HG02623 (cell line): ENCODE measurements around the gene THBD.

Experiments
- ATAC-seq: cut with Tn5 transposase; IDR thresholded peaks from one replicate; pipeline ENCODE4 v1.9.1; 2021; ENCODE audit warnings: moderate library complexity; ENCODE audit not compliant: unreplicated experiment

Gene THBD

DNA sequence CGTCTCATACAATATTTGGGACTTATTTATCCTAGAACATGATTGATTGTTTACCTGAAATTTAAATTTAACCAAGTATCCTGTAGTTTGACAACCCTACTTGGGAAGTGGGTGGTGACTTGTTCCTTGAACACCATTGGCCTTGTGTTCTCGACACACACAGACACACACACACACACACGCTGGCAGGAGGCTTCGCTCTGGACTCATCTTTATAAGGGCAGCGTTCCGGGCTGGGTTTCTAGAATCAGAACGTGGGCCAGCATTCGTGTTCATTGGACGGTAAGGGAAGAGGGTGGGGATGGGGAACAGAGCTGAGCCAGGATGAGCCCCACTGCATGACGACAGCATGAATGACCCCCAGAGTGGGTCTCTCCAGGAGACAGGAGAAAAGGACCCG is 30.5 kb downstream of the THBD start:
- ATAC-seq: no peak

DNA sequence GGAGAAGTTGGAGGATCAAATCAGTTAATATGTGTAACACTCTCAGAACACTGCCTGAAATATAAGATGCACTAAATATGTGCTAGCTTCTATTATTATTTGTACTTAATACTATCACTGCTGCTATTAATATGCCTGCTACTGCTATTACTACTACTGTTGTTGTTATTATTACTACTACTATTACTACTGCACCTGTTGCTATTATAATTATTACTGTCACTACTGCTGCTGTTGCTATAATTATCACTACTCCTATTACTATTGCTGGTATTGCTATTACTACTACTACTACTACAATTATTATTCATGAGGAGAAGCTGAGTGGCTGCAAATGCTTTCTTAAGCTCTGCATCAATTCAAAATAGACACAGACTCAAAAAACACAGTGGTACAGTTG is 31.0 kb downstream of the THBD start:
- ATAC-seq: no peak

DNA sequence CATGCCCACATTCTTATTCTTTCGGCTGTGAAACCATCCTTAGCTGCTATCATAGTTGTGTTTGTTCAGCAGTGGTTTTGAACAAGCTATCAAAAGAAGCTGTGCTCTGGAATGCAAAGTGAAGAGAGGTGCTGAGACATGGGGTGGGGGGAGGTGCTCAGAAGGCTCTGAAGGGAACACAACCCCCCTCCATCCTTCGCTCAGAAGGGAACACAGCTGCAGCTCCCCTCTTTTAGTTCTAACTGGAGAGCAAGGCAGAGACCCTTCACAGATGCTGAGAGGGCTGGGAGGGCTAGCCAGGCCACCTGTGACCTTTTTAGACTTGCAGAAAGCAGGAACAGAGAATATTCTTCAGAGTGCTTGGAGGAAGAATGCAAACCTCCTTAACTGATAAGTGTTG is 32.0 kb downstream of the THBD start:
- no peak for ATAC-seq

DNA sequence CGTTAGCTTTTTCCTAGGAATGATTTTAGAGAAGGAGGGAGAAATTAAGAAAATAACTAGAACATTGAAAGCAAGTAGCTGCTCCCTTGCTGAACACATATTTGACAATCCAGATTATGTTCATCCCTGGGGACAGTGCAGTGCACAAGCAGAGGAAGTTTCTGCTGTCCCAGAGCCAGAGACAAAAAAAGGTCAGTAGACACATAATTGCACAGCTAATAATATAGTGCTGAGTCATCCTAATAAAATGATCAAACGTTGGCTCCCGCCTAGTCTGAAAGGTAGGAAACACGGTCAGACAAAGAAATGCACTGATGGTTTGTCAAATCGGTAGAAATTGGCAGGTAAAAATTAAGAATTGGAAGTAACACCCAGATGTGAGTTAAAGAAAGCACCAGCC is 36.0 kb downstream of the THBD start:
- no peak for ATAC-seq

DNA sequence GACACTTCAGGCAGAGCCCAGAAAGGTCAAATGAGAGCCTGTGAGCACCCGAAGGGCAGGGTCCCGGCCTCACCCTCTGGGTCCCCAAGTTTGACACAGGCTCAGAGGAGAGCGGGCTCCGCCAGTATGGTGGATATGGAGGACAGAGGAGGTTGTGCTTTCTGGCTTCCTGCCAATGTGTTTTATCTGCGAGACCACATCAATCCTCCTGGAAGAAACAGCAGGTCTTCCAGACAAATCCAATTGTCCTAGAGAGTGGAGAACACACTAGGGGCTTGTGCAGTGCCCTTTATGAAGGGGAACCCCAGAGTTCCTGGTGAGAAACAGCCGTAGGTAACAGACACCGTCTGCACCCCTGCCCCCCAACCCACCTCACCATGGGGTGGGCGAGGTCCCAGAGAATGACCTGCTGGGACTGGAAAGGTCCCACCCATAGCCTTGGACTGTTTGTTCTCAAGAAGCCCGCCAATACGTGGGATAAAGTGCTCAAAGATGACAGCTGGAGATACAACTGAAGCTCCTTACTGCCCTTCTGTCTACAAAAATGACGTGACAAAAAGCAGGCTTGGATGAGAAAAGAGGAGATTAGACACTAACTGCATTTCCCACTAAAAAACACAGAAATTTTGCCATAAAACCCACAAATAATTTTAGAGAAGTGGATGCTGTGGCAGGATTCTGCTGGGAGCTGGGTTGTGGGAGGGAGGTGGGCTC is 38.3 kb downstream of the THBD start:
- ATAC-seq: no peak

DNA sequence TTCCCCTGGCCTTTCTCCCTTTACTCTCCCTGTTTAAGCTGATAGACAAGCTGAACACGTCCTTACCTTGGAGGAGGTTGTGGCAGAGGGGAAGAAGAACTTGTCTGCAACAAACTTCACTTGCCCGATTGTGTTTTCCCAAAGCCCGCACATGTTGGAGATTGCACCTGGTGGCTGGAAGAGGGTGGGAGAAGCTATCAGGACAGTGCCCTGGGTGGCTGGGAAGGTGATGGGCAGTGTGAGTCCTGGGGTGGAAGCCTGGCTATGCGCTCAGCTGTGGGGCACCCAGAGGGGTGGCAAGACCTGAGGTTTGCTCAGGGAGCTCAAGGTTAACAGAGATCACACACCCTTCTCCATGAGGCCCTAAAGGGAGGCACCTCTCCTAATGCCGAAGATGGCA is 39.4 kb downstream of the THBD start:
- no peak for ATAC-seq

DNA sequence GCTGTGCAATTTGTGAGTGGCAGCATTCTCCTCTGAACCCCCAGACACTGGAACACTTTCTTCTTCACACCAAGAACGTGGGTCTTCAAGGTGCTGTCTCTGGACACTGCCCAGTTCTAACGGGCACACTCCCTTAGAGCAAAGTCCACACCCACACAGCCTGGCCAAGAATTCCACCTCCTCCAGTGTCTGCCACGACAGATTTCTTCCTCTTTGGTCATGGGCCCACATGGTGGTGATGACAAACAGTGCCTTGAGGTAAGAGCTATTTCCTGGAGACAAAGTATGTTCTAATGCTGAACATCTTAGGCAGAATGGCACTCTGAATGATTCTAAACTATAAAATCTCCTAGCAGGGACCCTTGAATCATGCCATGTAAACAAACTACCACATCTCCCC is 39.8 kb downstream of the THBD start:
- no peak for ATAC-seq

DNA sequence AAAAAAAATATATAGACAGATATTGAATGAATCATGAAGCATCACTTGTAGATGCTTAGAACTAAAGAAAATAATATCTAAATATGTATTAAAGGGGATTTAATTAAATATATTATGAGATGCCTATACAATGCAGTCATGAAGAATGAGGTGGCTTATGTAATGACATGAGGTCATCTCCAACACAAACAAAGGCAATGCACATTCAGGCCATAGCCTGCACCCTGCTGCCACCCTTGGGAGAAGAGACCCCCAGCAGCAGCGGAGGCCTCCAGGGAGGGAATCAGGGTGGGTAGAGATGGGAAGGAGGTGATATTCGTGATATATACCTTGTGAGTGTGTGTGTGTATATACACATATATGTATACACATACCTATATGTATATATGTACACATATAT is 40.8 kb downstream of the THBD start:
- ATAC-seq: no peak

DNA sequence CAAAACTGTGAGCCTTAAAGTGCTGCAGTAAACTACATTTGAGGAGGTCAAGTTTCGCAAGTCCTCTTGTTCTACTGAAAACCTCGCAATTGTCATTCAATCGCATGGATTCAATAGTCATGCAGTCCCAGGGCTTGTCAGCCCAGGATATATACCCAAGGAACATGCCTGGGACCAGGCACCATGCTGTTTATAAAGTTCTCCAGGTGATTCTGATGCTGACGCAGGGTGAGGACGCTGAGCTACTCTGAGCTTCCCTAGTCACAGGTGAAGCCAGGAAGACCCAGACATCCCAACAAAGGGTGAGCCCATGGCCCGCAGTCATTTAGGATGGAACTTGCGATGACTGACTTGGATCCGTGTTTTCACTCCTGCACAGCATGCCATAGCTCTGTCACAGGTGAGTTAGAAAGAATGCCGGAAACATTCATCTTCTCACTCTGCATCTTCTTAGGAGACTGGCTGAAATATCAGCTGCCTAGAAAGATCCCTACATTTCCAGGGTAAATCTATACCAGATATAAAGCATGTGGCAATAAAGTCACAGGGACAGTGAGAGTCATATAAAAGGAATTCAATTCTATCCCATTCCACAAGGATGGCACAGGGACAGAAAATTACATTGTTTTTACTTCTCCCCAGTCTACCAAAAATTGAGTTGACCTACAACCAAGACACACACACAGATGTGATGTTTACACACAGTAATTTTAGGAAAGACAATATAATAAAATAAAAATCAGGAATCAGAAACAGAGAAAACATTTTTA is 41.4 kb downstream of the THBD start:
- no peak for ATAC-seq

DNA sequence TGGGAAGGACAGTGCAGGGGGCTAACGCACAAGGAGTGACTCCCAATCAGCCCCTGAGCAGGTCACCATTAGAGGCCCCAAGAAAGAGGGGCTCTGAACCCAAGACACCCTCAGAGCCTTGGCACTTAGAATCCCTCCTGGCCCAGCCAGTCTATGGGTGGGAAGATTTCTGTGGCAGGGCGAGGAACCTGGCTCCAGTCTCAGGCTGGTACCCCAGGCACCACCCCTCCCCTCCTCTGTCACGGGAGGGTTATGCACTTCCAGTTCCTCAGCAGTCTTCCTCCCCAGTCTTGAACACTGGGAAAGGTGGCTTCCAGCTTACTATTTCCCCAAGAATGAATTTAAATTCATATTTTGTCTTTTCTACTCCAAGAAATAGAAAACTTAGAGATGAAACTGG is 42.0 kb downstream of the THBD start:
- no peak for ATAC-seq

DNA sequence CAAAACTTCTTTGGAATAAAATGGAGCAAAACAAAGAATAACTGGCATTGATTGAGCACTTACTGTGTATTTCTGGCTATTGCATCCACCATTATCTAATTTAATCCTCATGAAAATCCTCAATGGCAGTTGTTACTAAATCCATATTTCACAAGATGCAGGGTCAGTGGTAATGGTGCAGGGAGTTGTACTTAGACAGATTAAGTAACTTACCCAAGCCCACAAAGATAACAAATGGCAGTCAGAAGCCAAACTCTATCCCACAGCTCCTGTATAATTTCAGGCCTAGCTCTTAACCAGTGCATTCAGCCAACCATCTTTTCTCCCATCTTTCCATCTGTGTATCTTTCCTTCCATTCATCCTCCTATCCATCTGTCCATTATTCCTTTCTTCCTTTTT is 43.7 kb downstream of the THBD start:
- no peak for ATAC-seq

DNA sequence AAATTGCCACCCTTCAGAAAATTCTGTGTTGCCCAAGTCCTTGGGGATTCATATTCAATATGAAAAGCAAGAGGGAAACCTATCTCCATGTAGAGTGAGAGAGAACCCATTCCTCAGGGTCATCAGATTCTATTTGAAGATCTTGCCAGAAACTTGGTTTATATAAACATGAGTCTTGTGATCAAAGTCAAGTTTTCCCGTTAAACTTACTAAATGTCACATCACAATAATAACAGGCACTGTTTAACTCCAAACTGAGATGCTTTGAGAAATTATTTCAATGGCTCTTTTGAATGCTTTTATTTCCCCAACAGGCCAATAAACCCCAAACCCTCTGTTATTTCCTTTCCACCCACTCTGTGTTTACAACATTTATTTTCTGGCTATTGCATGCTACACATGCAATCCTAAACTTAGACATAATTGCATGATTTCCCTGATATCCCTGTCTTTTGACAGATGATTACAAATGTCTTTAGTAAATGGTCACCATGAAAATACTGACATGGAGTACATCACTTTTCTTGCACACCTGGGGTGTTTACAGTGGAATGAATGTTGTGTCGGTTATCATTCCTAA is 45.5 kb downstream of the THBD start:
- no peak for ATAC-seq

DNA sequence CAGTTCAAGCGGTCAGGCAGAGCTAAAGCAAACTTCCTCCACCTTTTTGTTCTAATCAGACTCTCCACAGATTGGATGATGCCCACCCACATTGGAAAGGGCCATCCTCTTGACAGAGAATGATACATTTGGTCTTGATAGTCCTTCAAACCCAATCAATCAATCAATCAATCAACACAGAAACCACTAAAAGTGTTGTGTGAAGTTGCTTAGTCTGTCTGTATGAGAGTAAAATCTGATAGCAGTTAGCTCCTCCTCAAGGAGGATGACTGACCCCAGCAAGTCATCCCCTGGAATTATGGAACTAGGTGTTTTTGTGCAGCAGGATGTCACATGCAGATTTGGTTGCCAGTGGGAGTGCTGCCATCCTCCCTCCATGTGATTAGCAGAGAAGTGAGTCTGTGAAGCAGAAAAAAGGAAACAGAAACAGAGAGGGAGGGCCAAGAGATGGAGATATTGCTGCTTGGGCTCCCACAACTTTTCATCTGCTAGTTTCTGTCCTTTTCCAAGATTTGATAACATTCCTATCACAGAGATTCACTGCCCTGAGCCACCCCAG is 46.3 kb downstream of the THBD start:
- ATAC-seq: no peak

DNA sequence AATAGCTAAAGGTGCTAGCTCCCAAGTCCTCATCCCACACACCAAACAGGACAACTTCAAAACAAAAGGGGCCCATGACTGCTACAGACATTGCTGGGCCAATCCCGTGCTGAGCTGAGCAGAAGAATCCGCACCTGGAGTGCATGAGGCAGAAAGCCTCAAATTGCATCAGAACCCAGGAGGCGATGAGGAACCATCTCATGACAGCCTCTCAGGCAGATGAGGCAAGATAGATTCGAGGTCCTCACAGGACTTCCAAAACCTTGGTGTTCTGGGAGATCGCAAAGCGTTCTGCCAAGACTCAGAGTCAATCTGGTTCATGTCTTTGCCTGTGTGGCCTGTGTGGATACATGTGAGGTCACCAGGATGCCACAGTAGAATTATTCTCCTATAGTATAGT is 47.2 kb downstream of the THBD start:
- ATAC-seq: no peak

DNA sequence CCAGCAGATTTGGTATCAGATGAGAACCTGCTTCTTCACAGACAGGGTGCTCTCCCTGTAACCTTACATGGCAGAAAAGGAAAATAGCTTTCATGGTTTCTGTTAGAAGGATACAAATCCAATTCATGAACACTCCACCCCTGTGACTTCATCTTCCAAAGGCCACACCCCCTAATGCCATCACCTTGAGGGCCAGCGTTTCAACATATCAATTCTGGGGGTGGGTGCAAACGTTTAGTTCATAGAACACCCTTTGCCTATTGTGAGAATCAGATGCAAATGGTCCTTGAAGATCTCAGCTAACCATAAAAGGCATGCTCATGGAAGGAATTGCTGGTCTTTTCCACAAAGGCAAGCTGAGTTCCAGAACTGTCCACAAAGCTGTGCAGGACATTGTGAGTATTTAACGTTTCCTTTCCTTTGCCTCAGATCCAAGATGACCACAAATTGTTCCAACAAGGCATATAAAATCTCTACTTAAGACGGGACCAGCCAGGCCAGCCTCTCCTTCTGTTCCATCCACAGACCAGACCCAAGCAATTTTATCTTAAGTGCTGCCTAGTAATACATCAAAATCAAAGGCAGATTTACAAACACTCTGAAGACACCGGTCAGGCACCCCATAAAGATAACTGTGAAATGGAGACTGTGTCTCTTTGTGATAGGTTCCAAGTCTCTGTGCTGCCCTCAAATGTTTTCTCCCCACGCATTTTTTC is 49.1 kb downstream of the THBD start:
- ATAC-seq: no peak

DNA sequence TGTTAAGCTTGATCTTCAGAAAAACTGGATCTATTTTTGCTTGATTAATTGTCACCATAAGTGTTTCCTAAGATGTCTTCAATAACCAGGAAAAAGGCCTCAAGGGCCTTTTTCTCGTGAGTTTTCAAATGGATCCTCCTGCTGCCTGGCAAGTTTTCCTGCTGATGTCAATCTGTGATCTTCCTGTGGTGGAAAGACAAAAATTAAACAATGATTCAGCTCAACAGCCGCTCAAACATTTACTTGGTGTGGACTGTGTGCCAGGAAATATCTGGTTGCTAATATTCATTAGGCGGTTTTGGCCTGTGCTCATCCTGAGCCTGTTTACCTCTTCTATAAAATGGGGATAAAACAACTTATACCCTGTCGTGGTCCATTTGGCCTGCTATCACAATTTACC is 49.7 kb downstream of the THBD start:
- ATAC-seq: no peak

DNA sequence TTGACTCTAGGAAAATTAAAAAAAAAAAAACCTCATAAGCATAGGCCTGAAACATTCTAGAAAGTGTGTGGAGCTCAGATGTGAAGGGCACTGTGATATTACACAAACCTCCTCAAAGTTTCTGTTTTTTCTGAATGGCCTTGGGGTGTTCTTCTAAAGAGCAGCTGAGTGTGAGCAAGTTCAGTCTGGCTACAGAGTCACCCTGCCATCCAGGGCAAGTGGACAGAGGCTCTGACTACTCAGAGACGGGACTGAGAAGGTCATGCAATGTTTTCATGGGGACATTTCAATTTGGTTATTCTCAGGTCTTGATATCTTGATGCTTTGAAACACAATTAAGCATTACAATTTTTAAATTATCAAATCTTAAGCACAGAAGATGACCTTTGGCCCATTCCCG is 51.0 kb downstream of the THBD start:
- ATAC-seq: no peak

DNA sequence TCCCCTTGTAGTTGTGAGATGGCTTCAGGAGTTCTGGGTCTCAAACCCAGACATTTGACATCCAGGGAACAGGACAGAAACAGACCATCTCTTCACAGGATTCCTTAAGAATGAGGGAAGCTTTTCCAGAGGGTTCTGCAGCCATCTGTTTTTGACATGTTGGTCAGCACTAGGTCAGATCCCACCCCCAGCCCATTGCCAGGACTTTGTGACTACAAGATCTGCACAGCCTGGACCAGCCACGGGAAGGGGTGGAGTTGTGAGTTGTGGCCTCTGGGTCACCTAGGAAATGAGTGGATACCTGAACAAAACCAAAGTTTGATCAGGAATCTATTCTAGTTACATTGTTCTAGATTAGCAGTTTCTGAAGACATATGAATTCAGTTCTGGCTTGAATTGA is 53.5 kb downstream of the THBD start:
- ATAC-seq: no peak
